Endothelial cell of umbilical vein (primary cell): ENCODE results near the gene MS4A15. TPM values are rescaled to one million over a fixed set of nuclear protein-coding genes. Genes with fewer than 3 reads are reported as not detected.

Experiments used
- BruUV-seq: library from RNA; stranded (reverse); fragments of 400-500 nt; replicated peaks from 2 replicates; lab custom pipeline; 2021; lab: Mats Ljungman, UMichigan
- CTCF ChIA-PET: fragments of 300-600, 350-600 bp; sonication (Branson Sonifier 250); formaldehyde crosslinking; loops from one replicate; lab custom pipeline; 2021; ENCODE audit warnings: antibody characterized with exemption, inconsistent platforms; lab: Charles Lee
- POLR2A ChIA-PET: fragments of 300-600, 350-600 bp; sonication (Branson Sonifier 250); formaldehyde crosslinking; loops from one replicate; lab custom pipeline; 2021; ENCODE audit warnings: antibody characterized with exemption, inconsistent platforms; lab: Charles Lee
- DNase-seq: peaks from one replicate; pipeline ENCODE4 v3.0.0-alpha.2; 2011; ENCODE audit warnings: low read depth, low spot score
- FAIRE-seq: peaks from 2 replicates; lab custom pipeline; 2011; peaks lifted over from hg19 to GRCh38; lab: Jason Lieb, UNC
- H2AFZ ChIP-seq: 2 replicates; pipeline ENCODE4 v1.6.0; 2012; ENCODE audit warnings: low read depth, low read length, control low read depth, inconsistent platforms
- H3K27ac ChIP-seq: 2 replicates; pipeline ENCODE4 v1.5.1; 2011; ENCODE audit warnings: low read depth, mild to moderate bottlenecking, control low read depth, low read length, moderate library complexity; ENCODE audit not compliant: insufficient read depth
- H3K27me3 ChIP-seq, 2 experiments: 2 replicates each; pipeline versions ENCODE4 v1.6.0 to v1.6.1; 2011; ENCODE audit warnings: low read length in 2 of 2, mixed read lengths in 1 of 2; ENCODE audit not compliant: control insufficient read depth in 2 of 2, insufficient read depth in 2 of 2
- H3K36me3 ChIP-seq, 2 experiments: 2 replicates in 1 of 2; 3 replicates in 1 of 2; pipeline ENCODE4 v1.5.1; 2011; ENCODE audit warnings: low read length in 2 of 2, mild to moderate bottlenecking in 1 of 2, moderate library complexity in 1 of 2; ENCODE audit not compliant: control insufficient read depth in 2 of 2, insufficient read depth in 2 of 2; ENCODE audit errors: extremely low read depth in 1 of 2
- H3K4me1 ChIP-seq: 3 replicates; pipeline ENCODE4 v1.5.1; 2011; ENCODE audit warnings: mild to moderate bottlenecking, low read length; ENCODE audit not compliant: control insufficient read depth, insufficient read depth; ENCODE audit errors: extremely low read depth
- H3K4me2 ChIP-seq: 2 replicates; pipeline ENCODE4 v1.6.1; 2011; ENCODE audit warnings: low read length, control low read depth, mixed read lengths; ENCODE audit not compliant: insufficient read depth
- H3K4me3 ChIP-seq, 3 experiments: fragments of 200-600 bp in 1 of 3; sonication (generic), shearing (Covaris generic) in 1 of 3; replicated peaks in 1 of 3; 2 replicates each; pipeline ENCODE4 v1.5.1; 2011 to 2016; ENCODE audit warnings: control low read depth in 3 of 3, low read length in 3 of 3, mild to moderate bottlenecking in 2 of 3, inconsistent platforms in 1 of 3, low read depth in 1 of 3, moderate library complexity in 1 of 3; ENCODE audit not compliant: insufficient read depth in 1 of 3
- H3K79me2 ChIP-seq: 2 replicates; pipeline ENCODE4 v1.6.0; 2012; ENCODE audit warnings: low read length, inconsistent platforms; ENCODE audit not compliant: control insufficient read depth, insufficient read depth
- H3K9ac ChIP-seq: replicated peaks from 2 replicates; pipeline ENCODE3; 2011; ENCODE audit warnings: low read length, control low read depth; ENCODE audit not compliant: insufficient read depth; ENCODE audit errors: extremely low read depth
- H3K9me1 ChIP-seq: replicated peaks from 3 replicates; pipeline ENCODE4 v1.6.0; 2011; ENCODE audit warnings: mild to moderate bottlenecking, low read length; ENCODE audit not compliant: control insufficient read depth, insufficient read depth; ENCODE audit errors: extremely low read depth
- H3K9me3 ChIP-seq: replicated peaks from 2 replicates; pipeline ENCODE4 v1.5.1; 2012; ENCODE audit warnings: low read length, inconsistent platforms; ENCODE audit not compliant: control insufficient read depth, insufficient read depth
- H4K20me1 ChIP-seq: replicated peaks from 2 replicates; pipeline ENCODE3; 2011; ENCODE audit warnings: mild to moderate bottlenecking, low read length; ENCODE audit not compliant: control insufficient read depth, insufficient read depth; ENCODE audit errors: extremely low read depth
- CTCF ChIP-seq, 2 donors: IDR thresholded peaks; 1 replicate in 1 of 2; 2 replicates in 1 of 2; pipeline ENCODE4 v1.5.1; 2011; ENCODE audit warnings: low read length in 2 of 2, mild to moderate bottlenecking in 2 of 2, moderate library complexity in 2 of 2, control low read depth in 1 of 2, inconsistent platforms in 1 of 2, low read depth in 1 of 2; ENCODE audit not compliant: insufficient read depth in 1 of 2; ENCODE audit errors: extremely low read depth in 1 of 2
- EZH2 ChIP-seq: IDR thresholded peaks from 2 replicates; pipeline ENCODE4 v1.6.1; 2012; ENCODE audit warnings: borderline replicate concordance, low read depth, mild to moderate bottlenecking, moderate library complexity, low read length, inconsistent platforms; ENCODE audit not compliant: severe bottlenecking
- FOS ChIP-seq: IDR thresholded peaks from 2 replicates; pipeline ENCODE4 v1.6.1; 2011; ENCODE audit warnings: mild to moderate bottlenecking, low read length, moderate library complexity, borderline replicate concordance; ENCODE audit not compliant: insufficient read depth
- GATA2 ChIP-seq: IDR thresholded peaks from 2 replicates; pipeline ENCODE4 v1.7.0; 2011; ENCODE audit warnings: low read depth, mild to moderate bottlenecking, moderate library complexity, mixed read lengths, low read length; ENCODE audit not compliant: insufficient read length, insufficient read depth
- JUN ChIP-seq: IDR thresholded peaks from 2 replicates; pipeline ENCODE4 v1.6.1; 2011; ENCODE audit warnings: borderline replicate concordance, low read depth; ENCODE audit not compliant: insufficient read length, insufficient read depth
- MAX ChIP-seq: IDR thresholded peaks from 2 replicates; pipeline ENCODE4 v1.6.1; 2011; ENCODE audit not compliant: insufficient read depth, insufficient read length
- MYC ChIP-seq: IDR thresholded peaks from one replicate; pipeline ENCODE4 v1.6.1; 2011; ENCODE audit warnings: mild to moderate bottlenecking, low read depth, low read length
- POLR2A ChIP-seq: IDR thresholded peaks from 2 replicates; pipeline ENCODE4 v1.6.1; 2012; ENCODE audit warnings: low read depth, mild to moderate bottlenecking, control low read depth, low read length
- POLR2AphosphoS5 ChIP-seq: IDR thresholded peaks from 2 replicates; pipeline ENCODE4 v1.6.1; 2012; ENCODE audit warnings: low read depth, mild to moderate bottlenecking, control low read depth, low read length, moderate library complexity; ENCODE audit not compliant: insufficient read depth
- dilution Hi-C: fragments of 300-500 bp; cut with MboI; formaldehyde crosslinking; loops from one replicate; pipeline ENCODE4 v1.15.0; 2019; ENCODE audit warnings: low sequenced_read_pairs; ENCODE audit not compliant: extremely low pct_ligation_motif_present
- intact Hi-C: fragments of 100-400 bp; cut with micrococcal nuclease; formaldehyde crosslinking; loops from one replicate; pipeline ENCODE4 v1.10.0; 2022
- polyA plus RNA-seq, 4 experiments: library from polyadenylated mRNA; depleted of rRNA in 3 of 4; stranded (reverse) in 3 of 4; unstranded in 1 of 4; fragments of >200 nt; gene quantifications; 2 replicates each; pipeline versions ENCODE4 v1.2.1 to v1.2.3, GENCODE V29; 2011 to 2012; ENCODE audit warnings: missing spikeins in 1 of 4
- total RNA-seq: library from RNA; stranded (reverse); gene quantifications from 2 replicates; pipeline ENCODE4 v1.2.3, GENCODE V29; 2021

Gene MS4A15
- total and polyA plus RNA-seq, 2 donors (not counting 3 experiments of a cell fraction or from before 2014, with no cell fraction given), result not detected

- H3K27ac ChIP-seq, result no peak overlapping the region
- no peak for TF ChIP-seq POLR2A
- no peak for TF ChIP-seq CTCF (IDR thresholded peaks at IDR 0.05; ENCODE audit: extremely low read depth in 1 of 2, insufficient read depth in 1 of 2, low read depth in 1 of 2, low read length in 2 of 2)
- TF ChIP-seq MAX, result no peak
- no peak for TF ChIP-seq EZH2
- no peak for TF ChIP-seq MYC
- TF ChIP-seq JUN, result no peak
- TF ChIP-seq POLR2AphosphoS5, result no peak
- no peak for TF ChIP-seq FOS
- no peak for TF ChIP-seq GATA2
- no peak overlapping the region for H3K4me3 ChIP-seq
- no peaks in the 10 kb centered on the region for H3K9me1 ChIP-seq
- H3K36me3 ChIP-seq, result no peaks in the 10 kb centered on the region
- peaks cover 29% of the 10 kb centered on the region for H3K4me1 ChIP-seq
- H3K79me2 ChIP-seq, result no peaks in the 10 kb centered on the region
- H3K27me3 ChIP-seq, result no peaks in the 10 kb centered on the region
- FAIRE-seq (no peak), DNase-seq (no peak)
- H4K20me1 ChIP-seq, result no peaks in the 10 kb centered on the region
- H3K9ac ChIP-seq, result no peak overlapping the region
- H2AFZ ChIP-seq, result no peak overlapping the region
- intact Hi-C loops, result loop anchor here (1.0 to 2.0 kb wide), 6 partner anchors 13 to 412 kb away; no protein-coding TSS in a partner anchor
- dilution Hi-C loops, result no loop called here
- POLR2A ChIA-PET, result interaction anchor here (1.4 kb wide), 1 partner anchor 113 kb away, joined by 3 read pairs; no protein-coding TSS in a partner anchor
- no peaks in the 10 kb centered on the region for H3K9me3 ChIP-seq
- CTCF ChIA-PET, result interaction anchor here (1.0 to 7.5 kb wide), 29 partner anchors 8 to 509 kb away, joined by 3 to 148 read pairs (median 4); partner anchors contain the start of gene TMEM109
- H3K4me2 ChIP-seq, result no peak overlapping the region
- BruUV-seq, result no TSS peak
Measured at GRCh38 chr11:60774726-60775125, 18.1 kb downstream of the MS4A15 start.
